CD4-positive, alpha-beta T cell treated with Interleukin-6 for 4 hours (primary cell): ENCODE measurements around the gene MCM3.

ENCODE experiments used
- DNase-seq: peaks from one replicate; pipeline ENCODE4 v3.0.0-alpha.2; 2020; ENCODE audit warnings: mixed read lengths

Gene MCM3

GRCh38 chr6:52301326-52301725 lies 16.8 kb upstream of the MCM3 start:
- DNase-seq, result no peak

- no peak for DNase-seq
Measured at GRCh38 chr6:52300489-52300931, 16.0 kb upstream of the MCM3 start.

- no peak for DNase-seq
Measured at GRCh38 chr6:52299653-52300052, 15.1 kb upstream of the MCM3 start.

- DNase-seq, result peak; percentile 7
Measured at GRCh38 chr6:52297433-52297832, 12.9 kb upstream of the MCM3 start.

GRCh38 chr6:52293067-52293466 lies 8.5 kb upstream of the MCM3 start:
- no peak for DNase-seq

- DNase-seq, result no peak
Measured at GRCh38 chr6:52288841-52289240, 4.3 kb upstream of the MCM3 start.

- DNase-seq, result no peak
Measured at GRCh38 chr6:52288216-52288615, 3.7 kb upstream of the MCM3 start.

- DNase-seq, result peak; percentile 76
Measured at GRCh38 chr6:52286798-52287432, 2.4 kb upstream of the MCM3 start.

GRCh38 chr6:52285177-52286068 lies 881 bp upstream of the MCM3 start:
- no peak for DNase-seq

- DNase-seq, result no peak
Measured at GRCh38 chr6:52284131-52284459, 447 bp downstream of the MCM3 start.

GRCh38 chr6:52283111-52283510 lies 1.4 kb downstream of the MCM3 start:
- DNase-seq, result no peak

- DNase-seq, result no peak
Measured at GRCh38 chr6:52276130-52276529, 8.4 kb downstream of the MCM3 start.

GRCh38 chr6:52271852-52272460 lies 12.6 kb downstream of the MCM3 start:
- DNase-seq, result no peak

- DNase-seq, result peak; percentile 71
Measured at GRCh38 chr6:52263709-52264540, 20.6 kb downstream of the MCM3 start.

GRCh38 chr6:52262620-52263344 lies 21.8 kb downstream of the MCM3 start:
- peak; percentile 28 for DNase-seq

- no peak for DNase-seq
Measured at GRCh38 chr6:52261229-52261628, 23.3 kb downstream of the MCM3 start.

GRCh38 chr6:52260634-52261033 lies 23.9 kb downstream of the MCM3 start:
- DNase-seq, result no peak

- no peak for DNase-seq
Measured at GRCh38 chr6:52255434-52255833, 29.1 kb downstream of the MCM3 start.

- DNase-seq, result no peak
Measured at GRCh38 chr6:52254731-52255378, 29.7 kb downstream of the MCM3 start.

- DNase-seq, result no peak
Measured at GRCh38 chr6:52253494-52253893, 31.0 kb downstream of the MCM3 start.

GRCh38 chr6:52251113-52251512 lies 33.4 kb downstream of the MCM3 start:
- no peak for DNase-seq

- DNase-seq, result no peak
Measured at GRCh38 chr6:52249078-52249477, 35.5 kb downstream of the MCM3 start.
